AG09319 (cell line): ENCODE data around the gene CIAO2A.

ENCODE experiments used
- DNase-seq: peaks from one replicate; pipeline ENCODE4 v3.0.0-alpha.2; 2010; ENCODE audit warnings: low read depth; ENCODE audit errors: extremely low read depth
- CTCF ChIP-seq: IDR thresholded peaks from 2 replicates; pipeline ENCODE4 v1.5.1; 2011; ENCODE audit warnings: low read depth, mild to moderate bottlenecking, inconsistent platforms, low read length, moderate library complexity

CIAO2A gene

GRCh38 chr15:64023220-64023619 lies 70.4 kb downstream of the CIAO2A start:
- TF ChIP-seq CTCF, result no peak
- DNase-seq, result no peak

- TF ChIP-seq CTCF, result no peak
- no peak for DNase-seq
Measured at GRCh38 chr15:64022571-64022970, 71.1 kb downstream of the CIAO2A start.
